PC-9 (cell line): ENCODE results near the gene P4HA2. TPM values are rescaled to one million over a fixed set of nuclear protein-coding genes. Genes with fewer than 3 reads are reported as not detected.

Experiments
- BruUV-seq: library from RNA; stranded (reverse); fragments of 400-500 nt; replicated peaks from 2 replicates; lab custom pipeline; 2021; lab: Mats Ljungman, UMichigan
- CTCF ChIA-PET: fragments of 300-600 bp; sonication (Branson Sonifier 250); formaldehyde crosslinking; loops from one replicate; lab custom pipeline; 2022; ENCODE audit warnings: antibody characterized with exemption; lab: Charles Lee
- POLR2A ChIA-PET: fragments of 300-600 bp; sonication (Branson Sonifier 250); formaldehyde crosslinking; loops from one replicate; lab custom pipeline; 2022; ENCODE audit warnings: antibody characterized with exemption; ENCODE audit not compliant: unreplicated experiment; lab: Charles Lee
- DNase-seq, 2 experiments: peaks; one replicate each; pipeline versions ENCODE4 v3.0.0 to v3.0.0-alpha.2; 2015 to 2022; ENCODE audit warnings: mixed read lengths in 1 of 2
- H2AFZ ChIP-seq: fragments of 200-600 bp; sonication (generic); 2 replicates; pipeline ENCODE4 v1.8.1; 2017; ENCODE audit warnings: antibody characterized with exemption
- H3F3A ChIP-seq: fragments of 200-600 bp; sonication (generic); 2 replicates; pipeline ENCODE4 v1.8.1; 2017; ENCODE audit warnings: antibody characterized with exemption, mild to moderate bottlenecking, low read depth; ENCODE audit not compliant: insufficient read depth
- H3K27ac ChIP-seq: fragments of 200-600 bp; sonication (generic); 2 replicates; pipeline ENCODE4 v1.6.1; 2016; ENCODE audit warnings: mixed run types
- H3K27me3 ChIP-seq: fragments of 200-600 bp; sonication (generic); 2 replicates; pipeline ENCODE4 v1.6.1; 2016; ENCODE audit warnings: low read depth, mixed run types; ENCODE audit not compliant: insufficient read depth
- H3K36me3 ChIP-seq: fragments of 200-600 bp; sonication (generic); 2 replicates; pipeline ENCODE4 v1.6.1; 2016; ENCODE audit warnings: low read depth, mixed run types
- H3K4me1 ChIP-seq: fragments of 200-600 bp; sonication (generic); replicated peaks from 2 replicates; pipeline ENCODE4 v1.6.1; 2016; ENCODE audit warnings: mixed run types; ENCODE audit not compliant: insufficient read depth
- H3K4me2 ChIP-seq: fragments of 200-600 bp; sonication (generic); 2 replicates; pipeline ENCODE4 v1.6.1; 2017; ENCODE audit warnings: mixed run types
- H3K4me3 ChIP-seq: fragments of 200-600 bp; sonication (generic); 2 replicates; pipeline ENCODE4 v1.6.1; 2016; ENCODE audit warnings: mixed run types
- H3K79me2 ChIP-seq: fragments of 200-600 bp; sonication (generic); 2 replicates; pipeline ENCODE4 v1.6.1; 2017; ENCODE audit warnings: low read depth, mixed run types
- H3K9me2 ChIP-seq: fragments of 200-600 bp; sonication (generic); 2 replicates; pipeline ENCODE4 v1.8.1; 2017; ENCODE audit warnings: mild to moderate bottlenecking; ENCODE audit not compliant: insufficient read depth
- H3K9me3 ChIP-seq: fragments of 200-600 bp; sonication (generic); 2 replicates; pipeline ENCODE4 v1.8.1; 2016; ENCODE audit warnings: low read depth; ENCODE audit not compliant: insufficient read depth
- H4K20me1 ChIP-seq: fragments of 200-600 bp; sonication (generic); 2 replicates; pipeline ENCODE4 v1.8.1; 2017; ENCODE audit not compliant: insufficient read depth
- EZH2 ChIP-seq: fragments of 200-600 bp; sonication (generic); IDR thresholded peaks from 2 replicates; pipeline ENCODE4 v1.8.0; 2017; ENCODE audit warnings: antibody characterized with exemption, low read depth
- intact Hi-C: fragments of 100-400 bp; cut with micrococcal nuclease; formaldehyde crosslinking; loops from one replicate; pipeline ENCODE4 v1.10.0; 2022; ENCODE audit not compliant: unreplicated experiment
- total RNA-seq: library from RNA; stranded (reverse); gene quantifications from 2 replicates; pipeline ENCODE4 v1.2.3, GENCODE V29; 2021
- TF ChIP-seq, protein P1 (sequence below): fragments of 200-600 bp; sonication (generic); conservative IDR thresholded peaks from 2 replicates; pipeline ENCODE4 v1.6.1; 2017; ENCODE audit warnings: mixed run types, antibody characterized with exemption, mild to moderate bottlenecking, moderate library complexity

P4HA2 gene
- total RNA-seq, 1 experiment from 2014 or later: 21.7 TPM

DNA sequence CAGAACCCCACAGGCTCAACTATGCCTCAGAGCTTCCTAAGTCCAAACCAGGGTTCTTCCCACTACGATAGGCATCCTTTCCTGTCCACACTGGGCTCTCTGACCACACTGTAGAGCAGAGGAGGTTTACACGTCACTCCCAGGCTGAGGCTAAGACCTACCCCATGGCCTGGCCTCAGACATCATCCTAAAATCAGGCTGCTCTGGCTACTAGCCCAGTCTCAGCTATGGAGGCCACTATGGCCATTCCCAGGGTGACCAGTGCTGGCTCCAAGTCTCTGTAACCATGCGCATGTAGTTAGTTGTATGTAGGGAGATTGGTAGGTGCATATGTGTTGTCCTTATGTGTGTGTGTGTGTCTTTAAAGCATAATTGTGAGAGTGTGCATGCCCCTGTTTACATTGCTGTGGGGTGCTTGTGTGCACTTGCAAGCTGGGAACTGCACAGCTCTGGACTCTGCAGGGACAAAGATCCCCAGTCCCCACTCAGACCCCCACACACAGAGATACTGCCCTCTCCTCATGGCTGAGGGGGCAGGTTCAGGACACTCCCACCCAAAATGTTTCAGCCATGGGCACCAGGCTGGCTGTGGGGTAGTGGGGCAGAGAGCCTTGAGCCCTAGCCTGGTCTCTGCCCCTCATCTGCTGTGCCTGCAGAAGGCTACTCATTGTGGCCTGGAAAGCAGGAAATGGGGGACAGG lies 42.1 kb upstream of the P4HA2 start:
- H4K20me1 ChIP-seq: no peaks in the 10 kb centered on the region
- H3K27me3 ChIP-seq: no peaks in the 10 kb centered on the region
- TF ChIP-seq EZH2: no peak
- TF ChIP-seq, protein P1, sequence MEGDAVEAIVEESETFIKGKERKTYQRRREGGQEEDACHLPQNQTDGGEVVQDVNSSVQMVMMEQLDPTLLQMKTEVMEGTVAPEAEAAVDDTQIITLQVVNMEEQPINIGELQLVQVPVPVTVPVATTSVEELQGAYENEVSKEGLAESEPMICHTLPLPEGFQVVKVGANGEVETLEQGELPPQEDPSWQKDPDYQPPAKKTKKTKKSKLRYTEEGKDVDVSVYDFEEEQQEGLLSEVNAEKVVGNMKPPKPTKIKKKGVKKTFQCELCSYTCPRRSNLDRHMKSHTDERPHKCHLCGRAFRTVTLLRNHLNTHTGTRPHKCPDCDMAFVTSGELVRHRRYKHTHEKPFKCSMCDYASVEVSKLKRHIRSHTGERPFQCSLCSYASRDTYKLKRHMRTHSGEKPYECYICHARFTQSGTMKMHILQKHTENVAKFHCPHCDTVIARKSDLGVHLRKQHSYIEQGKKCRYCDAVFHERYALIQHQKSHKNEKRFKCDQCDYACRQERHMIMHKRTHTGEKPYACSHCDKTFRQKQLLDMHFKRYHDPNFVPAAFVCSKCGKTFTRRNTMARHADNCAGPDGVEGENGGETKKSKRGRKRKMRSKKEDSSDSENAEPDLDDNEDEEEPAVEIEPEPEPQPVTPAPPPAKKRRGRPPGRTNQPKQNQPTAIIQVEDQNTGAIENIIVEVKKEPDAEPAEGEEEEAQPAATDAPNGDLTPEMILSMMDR: no peak
- H3K36me3 ChIP-seq: no peaks in the 10 kb centered on the region
- no TSS peak for BruUV-seq
- no peak overlapping the region for H3K4me3 ChIP-seq
- no peak overlapping the region for H3K4me2 ChIP-seq
- H3K79me2 ChIP-seq: no peaks in the 10 kb centered on the region
- intact Hi-C loops: loop anchor here (5.0 kb wide), 2 partner anchors 118 to 228 kb away; no protein-coding TSS in a partner anchor
- ChIA-PET POLR2A (no interaction called here), CTCF (interaction anchor here (0.5 kb wide), 1 partner anchor 98 kb away, joined by 3 read pairs; no protein-coding TSS in a partner anchor)
- H3K27ac ChIP-seq: no peak overlapping the region
- no peak for DNase-seq
- no peak overlapping the region for H2AFZ ChIP-seq
- H3F3A ChIP-seq: peaks cover 9% of the 10 kb centered on the region; the same call in 1 of the 2 replicates
- peaks cover 21% of the 10 kb centered on the region for H3K4me1 ChIP-seq
- H3K9me3 ChIP-seq: no peaks in the 10 kb centered on the region
- H3K9me2 ChIP-seq: no peaks in the 10 kb centered on the region

GRCh38 chr5:132268769-132269551 lies 41.3 kb upstream of the P4HA2 start:
- no peak for TF ChIP-seq EZH2
- TF ChIP-seq, protein P1: no peak
- Histone ChIP-seq H3K4me1 (peaks cover 26% of the 10 kb centered on the region), H3F3A (peaks cover 9% of the 10 kb centered on the region; the same call in 1 of the 2 replicates), H3K27ac (no peak overlapping the region), H2AFZ (no peak overlapping the region), H3K9me3 (no peaks in the 10 kb centered on the region), H3K36me3 (no peaks in the 10 kb centered on the region), H3K79me2 (no peaks in the 10 kb centered on the region), H4K20me1 (no peaks in the 10 kb centered on the region), H3K27me3 (no peaks in the 10 kb centered on the region), H3K4me3 (no peak overlapping the region), H3K9me2 (no peaks in the 10 kb centered on the region), H3K4me2 (no peak overlapping the region)
- intact Hi-C loops: loop anchor here (5.0 kb wide), 2 partner anchors 118 to 228 kb away; no protein-coding TSS in a partner anchor
- ChIA-PET POLR2A (no interaction called here), CTCF (no interaction called here)
- no peak for DNase-seq
- no TSS peak for BruUV-seq

GRCh38 chr5:132267931-132268768 lies 40.5 kb upstream of the P4HA2 start:
- POLR2A ChIA-PET: no interaction called here
- Histone ChIP-seq H3K36me3 (no peaks in the 10 kb centered on the region), H3K4me1 (peaks cover 34% of the 10 kb centered on the region), H3K27me3 (no peaks in the 10 kb centered on the region), H3K4me2 (no peak overlapping the region), H4K20me1 (no peaks in the 10 kb centered on the region), H3K27ac (no peak overlapping the region), H3K4me3 (no peak overlapping the region), H3K9me2 (no peaks in the 10 kb centered on the region), H3K79me2 (no peaks in the 10 kb centered on the region), H3K9me3 (no peaks in the 10 kb centered on the region), H3F3A (peaks cover 9% of the 10 kb centered on the region; the same call in 1 of the 2 replicates), H2AFZ (no peak overlapping the region)
- CTCF ChIA-PET: no interaction called here
- no peak for DNase-seq
- TF ChIP-seq, protein P1: no peak
- TF ChIP-seq EZH2: no peak
- intact Hi-C loops: loop anchor here (2.0 to 5.0 kb wide), 3 partner anchors 29 to 229 kb away; no protein-coding TSS in a partner anchor
- BruUV-seq: no TSS peak
